Stimulated activated CD8-positive, alpha-beta memory T cell treated with anti-CD3 and anti-CD28 coated beads, Interleukin-12 subunit alpha, Interleukin-12 subunit beta, amount 100 ng/mL, for 4 hours (primary cell): ENCODE results near the gene SPPL2B.
"Not testable (repeated sequence)": the region's sequence is repeated elsewhere in the genome, so short reads cannot be mapped to it uniquely, and the experiment has no call there.

Source experiments
- DNase-seq: peaks from one replicate; pipeline ENCODE4 v3.0.0-alpha.2; 2020; ENCODE audit warnings: low read depth

The SPPL2B gene

GRCh38 chr19:2338055-2338615 lies 9.7 kb downstream of the SPPL2B start:
- DNase-seq, result no peak

DNA sequence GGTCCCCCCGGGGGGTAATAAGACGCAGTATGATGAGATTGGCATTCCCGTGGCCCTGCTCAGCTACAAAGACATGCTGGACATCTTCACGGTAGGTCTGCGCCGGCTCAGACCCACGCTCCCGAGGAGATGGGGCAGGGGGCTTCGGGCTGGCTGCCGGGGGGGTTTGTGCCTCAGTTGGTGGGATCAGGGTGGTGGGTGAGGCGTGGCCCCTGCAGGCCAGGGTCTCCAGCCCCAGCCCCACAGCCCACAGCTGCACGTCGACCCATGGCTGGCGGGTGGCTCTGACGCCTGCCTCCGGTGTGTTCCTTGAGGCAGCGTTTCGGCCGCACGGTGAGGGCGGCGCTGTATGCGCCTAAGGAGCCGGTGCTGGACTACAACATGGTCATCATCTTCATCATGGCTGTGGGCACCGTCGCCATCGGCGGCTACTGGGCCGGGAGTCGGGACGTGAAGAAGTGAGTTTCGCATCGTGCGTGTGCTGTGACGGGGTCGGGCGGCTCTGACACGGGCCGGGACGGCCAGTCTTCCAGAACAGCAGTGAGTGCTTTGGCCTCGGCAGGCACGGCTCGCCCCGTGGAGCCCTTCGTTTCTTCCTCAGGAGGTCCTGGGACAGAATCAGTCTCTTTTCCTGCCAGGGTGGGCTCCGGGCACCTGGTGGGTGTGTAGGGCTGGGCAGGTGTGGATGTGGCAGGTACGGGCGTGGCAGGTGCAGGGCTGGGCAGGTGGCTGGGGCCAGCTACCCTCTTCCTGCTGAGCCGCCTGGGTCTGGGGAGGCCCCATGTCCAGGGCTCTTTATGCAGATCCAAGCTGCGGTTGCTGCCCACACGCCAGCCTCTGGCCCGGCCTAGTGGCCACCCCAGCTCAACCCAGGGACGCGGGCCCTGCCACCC lies 10.5 kb downstream of the SPPL2B start:
- DNase-seq, result no peak

- no peak for DNase-seq
Measured at GRCh38 chr19:2339644-2340310, 11.3 kb downstream of the SPPL2B start.

GRCh38 chr19:2340496-2341243 lies 12.2 kb downstream of the SPPL2B start:
- DNase-seq, result no peak

DNA sequence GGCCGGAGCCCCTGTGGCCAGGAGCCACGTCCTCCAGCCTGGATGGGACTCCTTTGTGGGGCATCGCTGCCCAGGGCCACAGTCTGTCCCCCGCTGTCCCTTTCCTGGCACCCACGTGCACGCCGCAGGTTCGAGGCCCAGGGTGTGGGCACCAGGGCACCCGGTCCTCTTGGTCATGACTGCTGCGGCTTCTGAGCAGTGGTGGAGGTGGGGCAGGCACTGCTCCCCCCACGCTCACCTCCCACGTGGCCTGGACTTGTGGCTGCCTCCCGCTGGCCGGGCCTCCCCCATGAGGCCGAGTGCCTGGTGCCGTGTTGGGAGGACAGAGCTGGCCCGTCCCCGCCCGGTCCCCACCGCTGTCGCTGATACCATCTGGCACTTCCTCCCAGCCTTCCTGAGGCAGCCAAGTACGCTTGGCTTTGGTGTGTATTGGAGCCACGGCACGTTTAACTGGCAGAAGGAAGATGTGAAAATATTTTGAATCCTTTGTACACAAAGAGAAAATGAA lies 12.8 kb downstream of the SPPL2B start:
- DNase-seq, result no peak

DNA sequence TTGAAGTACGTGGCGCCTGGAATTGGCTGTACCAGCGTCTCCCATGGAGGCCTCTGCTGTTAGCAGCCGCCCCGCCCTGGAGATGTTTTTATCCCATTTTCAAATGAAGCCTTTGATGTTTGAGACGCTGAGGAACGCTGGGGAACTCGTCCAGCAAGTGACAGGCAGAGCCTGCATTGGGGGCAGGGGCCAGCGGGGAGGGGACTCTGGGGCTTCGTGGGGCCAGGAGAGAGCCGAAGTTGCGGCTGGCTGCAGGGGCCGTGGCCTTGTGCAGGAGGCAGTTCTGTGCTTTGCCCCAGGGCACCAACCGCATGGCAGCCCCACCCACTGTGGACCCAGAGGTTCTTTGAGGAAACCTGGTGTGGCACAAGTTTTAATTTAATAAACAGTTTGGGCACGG lies 13.5 kb downstream of the SPPL2B start:
- no peak for DNase-seq

GRCh38 chr19:2342656-2343288 lies 14.3 kb downstream of the SPPL2B start:
- no peak for DNase-seq

DNA sequence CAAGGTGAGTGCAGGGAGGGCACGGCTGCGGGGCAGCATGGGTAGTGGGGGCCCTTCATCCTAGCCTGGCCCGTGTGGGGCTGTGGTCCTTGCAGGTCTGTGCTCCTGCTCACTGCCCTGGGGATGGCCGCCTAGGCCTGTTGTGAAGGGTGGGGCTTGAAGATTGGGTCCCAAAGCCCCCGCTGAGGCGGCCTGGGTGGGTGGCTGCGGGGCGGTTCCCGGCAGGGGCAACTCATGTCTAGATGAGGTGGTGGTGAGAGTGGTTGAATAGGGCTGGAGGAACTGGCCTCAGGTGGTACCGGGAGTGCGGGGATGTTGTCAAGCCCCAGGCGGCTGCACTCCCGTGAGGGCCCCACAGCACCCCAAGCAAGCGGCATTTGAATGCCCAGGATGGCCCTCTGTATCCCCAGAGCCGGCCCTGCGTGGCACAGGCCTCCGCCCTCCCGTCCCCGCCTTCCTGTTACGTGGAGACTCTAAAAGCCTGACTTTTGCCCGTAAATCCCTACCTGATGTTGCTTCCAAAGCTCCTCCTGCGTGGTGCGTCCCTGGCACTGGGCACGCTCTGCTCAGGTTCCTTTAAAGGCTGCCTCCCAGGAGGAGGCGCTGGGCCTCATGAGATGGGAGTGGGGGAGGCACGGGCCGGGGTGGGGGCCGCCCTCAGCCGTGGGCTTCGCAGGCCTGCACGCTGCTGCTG lies 15.0 kb downstream of the SPPL2B start:
- DNase-seq, result no peak

DNA sequence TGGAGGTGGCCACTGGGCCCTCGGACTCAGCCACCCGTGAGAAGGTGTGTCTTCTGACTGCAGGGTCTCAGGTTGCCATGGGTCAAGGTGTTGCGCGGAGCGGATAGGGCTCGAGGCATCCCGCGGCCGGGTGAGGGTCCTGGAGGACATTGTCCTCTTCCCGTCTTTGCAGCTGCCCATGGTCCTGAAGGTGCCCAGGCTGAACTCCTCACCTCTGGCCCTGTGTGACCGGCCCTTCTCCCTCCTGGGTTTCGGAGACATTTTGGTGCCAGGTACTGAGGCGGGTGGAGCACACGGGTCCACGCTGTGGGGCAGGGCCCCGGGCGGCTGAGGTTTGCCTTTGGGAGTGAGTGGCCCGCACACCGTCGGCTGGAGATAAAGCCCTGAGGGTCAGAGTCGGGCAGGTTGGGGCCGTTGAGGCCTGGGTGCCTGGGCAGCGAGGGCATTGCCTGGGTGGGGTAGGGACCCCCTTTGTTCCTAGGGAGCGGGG lies 15.9 kb downstream of the SPPL2B start:
- DNase-seq, result no peak

- no peak for DNase-seq
Measured at GRCh38 chr19:2345076-2345475, 16.6 kb downstream of the SPPL2B start.

- no peak for DNase-seq
Measured at GRCh38 chr19:2345794-2346663, 17.5 kb downstream of the SPPL2B start.

DNA sequence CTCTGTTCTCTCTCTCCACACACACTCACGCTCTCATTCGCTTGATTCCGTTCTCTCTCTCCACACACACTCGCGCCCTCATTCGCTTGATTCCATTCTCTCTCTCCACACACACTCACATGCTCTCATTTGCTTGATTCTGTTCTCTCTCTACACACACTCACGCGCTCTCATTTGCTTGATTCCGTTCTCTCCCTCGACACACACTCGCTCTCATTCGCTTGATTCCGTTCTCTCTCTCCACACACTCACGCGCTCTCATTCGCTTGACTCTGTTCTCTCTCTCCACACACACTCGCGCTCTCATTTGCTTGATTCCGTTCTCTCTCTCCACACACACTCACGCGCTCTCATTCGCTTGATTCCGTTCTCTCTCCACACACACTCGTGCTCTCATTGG lies 21.3 kb downstream of the SPPL2B start:
- not testable (repeated sequence) for DNase-seq

DNA sequence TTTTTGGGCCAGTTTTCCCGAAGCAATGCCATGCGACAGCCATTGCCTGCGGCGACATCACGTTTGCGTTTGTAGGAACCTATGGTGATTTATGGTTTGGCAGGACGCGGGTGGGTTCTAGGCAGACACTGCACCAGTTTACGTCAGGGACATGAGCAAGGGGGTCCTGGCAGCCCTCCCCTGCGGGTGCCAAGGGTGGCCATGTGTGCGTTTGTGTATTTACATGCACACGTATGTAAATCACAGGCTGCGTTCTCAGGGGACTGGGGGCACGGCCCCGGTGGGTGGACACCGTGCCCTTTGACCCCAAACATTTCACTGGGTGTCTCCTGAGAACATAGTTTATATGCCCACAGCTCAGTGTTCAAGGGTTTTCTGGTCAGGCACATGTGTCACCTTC lies 22.2 kb downstream of the SPPL2B start:
- DNase-seq, result no peak

DNA sequence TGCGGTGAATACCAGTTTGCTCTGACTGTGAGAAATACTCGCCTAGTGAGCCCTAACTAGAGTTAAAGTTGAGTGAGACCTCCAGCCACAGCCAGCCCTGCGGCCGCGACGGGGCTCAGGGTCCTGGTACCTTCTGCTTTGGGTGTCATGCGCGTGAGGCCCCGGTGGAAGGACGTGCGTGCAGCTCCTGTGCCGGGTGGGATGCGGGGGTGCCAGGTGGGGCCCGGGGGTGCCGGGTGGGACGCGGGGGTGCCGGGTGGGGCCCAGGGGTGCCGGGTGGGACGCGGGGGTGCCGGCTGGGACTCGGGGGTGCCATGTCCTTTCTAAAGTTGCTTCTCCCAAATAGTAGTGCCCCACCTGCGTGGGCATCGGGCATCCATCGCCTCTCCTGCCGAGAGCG lies 23.1 kb downstream of the SPPL2B start:
- no peak for DNase-seq

DNA sequence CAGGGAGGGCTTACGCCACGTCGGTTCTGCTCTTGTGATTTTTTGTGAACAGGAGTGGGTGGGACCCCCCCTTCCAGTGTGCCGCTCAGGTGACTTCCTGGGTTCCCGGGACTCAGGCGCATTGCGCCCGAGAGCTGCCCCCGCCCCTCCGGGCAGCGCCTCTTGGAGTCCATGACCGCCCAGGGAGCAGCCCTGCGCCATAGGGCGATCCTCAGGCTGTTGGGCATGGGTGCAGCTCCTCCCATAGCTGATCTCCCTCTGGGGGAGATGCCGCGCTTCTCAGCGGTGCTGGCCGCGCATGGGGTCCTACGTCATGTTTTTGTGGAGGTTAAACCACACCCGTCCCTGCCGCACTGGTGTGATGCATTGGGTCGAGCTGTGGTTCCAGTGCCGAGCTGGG lies 23.6 kb downstream of the SPPL2B start:
- no peak for DNase-seq

GRCh38 chr19:2353159-2353886 lies 24.8 kb downstream of the SPPL2B start:
- DNase-seq, result no peak

GRCh38 chr19:2353887-2354592 lies 25.6 kb downstream of the SPPL2B start:
- DNase-seq, result no peak

GRCh38 chr19:2354670-2355069 lies 26.2 kb downstream of the SPPL2B start:
- DNase-seq, result no peak
